GM19099 (cell line): ENCODE measurements around the gene CST3.
A peak's percentile ranks its signal among the peaks of the same experiment; 100 is the strongest.

Source experiments
- POLR2A ChIP-seq: IDR thresholded peaks from 3 replicates; pipeline ENCODE4 v1.6.1; 2011; ENCODE audit warnings: low read depth; ENCODE audit not compliant: insufficient read length; ENCODE audit errors: extremely low read depth

The CST3 gene

GRCh38 chr20:23637282-23638221 is at the start of gene CST3:
CST3 (minus strand) TSS chr20:23637955; CDS start chr20:23637862, 93 bp downstream.
- peak; percentile 78 for TF ChIP-seq POLR2A

GRCh38 chr20:23686046-23686750 is 48.4 kb upstream of the CST3 start:
- TF ChIP-seq POLR2A, result no peak

DNA sequence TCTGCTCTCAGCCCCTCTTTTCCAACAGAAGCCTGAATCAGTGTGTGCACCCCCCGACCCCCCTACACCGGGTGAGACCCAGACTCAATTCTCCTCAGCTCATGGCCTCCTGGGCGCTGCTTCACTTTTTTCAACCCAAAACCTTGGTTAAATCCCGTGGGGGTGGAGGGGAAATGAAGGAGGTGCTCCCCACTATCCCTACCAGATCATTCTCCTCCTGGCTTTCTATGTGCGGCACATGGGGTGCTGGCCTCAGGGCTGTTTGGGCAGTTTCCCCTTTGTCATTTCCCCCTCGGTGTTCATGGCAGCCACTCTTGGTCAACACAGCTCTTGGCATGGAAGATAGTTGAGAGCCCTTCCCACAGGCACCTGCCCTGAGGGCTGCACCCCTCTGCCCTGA is 46.5 kb upstream of the CST3 start:
- TF ChIP-seq POLR2A, result no peak

DNA sequence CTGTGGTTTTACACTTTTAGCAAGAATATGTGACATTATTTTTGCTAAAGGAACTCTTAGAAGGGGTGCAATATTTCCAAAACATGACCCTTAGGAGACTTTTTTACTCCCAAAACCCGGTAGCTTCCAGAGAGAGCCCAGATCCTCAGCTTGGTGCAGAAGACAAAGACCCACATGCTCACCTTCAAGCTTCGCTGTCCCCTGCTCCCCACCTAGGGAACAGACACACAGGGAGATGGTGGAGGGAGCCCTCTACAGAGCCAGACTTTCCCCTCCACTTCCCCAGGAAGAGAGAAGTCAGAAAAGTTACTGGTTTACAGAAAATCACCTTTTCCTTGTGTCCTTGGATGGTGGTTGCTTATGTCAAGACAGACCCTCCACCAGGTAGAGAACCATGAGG is 46.1 kb upstream of the CST3 start:
- TF ChIP-seq POLR2A, result no peak

- no peak for TF ChIP-seq POLR2A
These were observed 45.5 kb upstream of the CST3 start for GRCh38 chr20:23683281-23683680.

DNA sequence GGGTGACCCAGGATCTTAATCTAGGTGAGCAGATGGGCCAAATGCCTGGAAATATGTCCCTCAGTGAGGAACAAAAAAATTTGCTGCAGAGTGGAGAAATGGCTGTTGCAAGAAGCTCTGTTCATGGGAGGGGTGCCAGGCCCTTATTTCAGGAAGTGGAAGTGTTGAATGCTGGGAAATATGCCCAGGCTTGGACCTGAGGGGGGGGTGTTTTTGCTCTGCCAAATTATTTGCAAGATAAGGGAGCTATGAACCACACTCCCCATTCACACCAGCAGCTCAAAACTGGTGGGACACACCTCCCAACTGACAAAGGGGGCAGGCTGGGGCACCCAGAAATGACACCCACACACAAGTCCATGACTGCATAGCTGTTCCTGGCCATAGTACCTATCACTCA is 42.4 kb upstream of the CST3 start:
- TF ChIP-seq POLR2A, result no peak

- TF ChIP-seq POLR2A, result no peak
These were observed 41.7 kb upstream of the CST3 start for GRCh38 chr20:23679133-23680092.

GRCh38 chr20:23673209-23673608 is 35.5 kb upstream of the CST3 start:
- TF ChIP-seq POLR2A, result no peak

GRCh38 chr20:23672158-23672557 is 34.4 kb upstream of the CST3 start:
- TF ChIP-seq POLR2A, result no peak

- no peak for TF ChIP-seq POLR2A
These were observed 33.7 kb upstream of the CST3 start for GRCh38 chr20:23671479-23671878.

DNA sequence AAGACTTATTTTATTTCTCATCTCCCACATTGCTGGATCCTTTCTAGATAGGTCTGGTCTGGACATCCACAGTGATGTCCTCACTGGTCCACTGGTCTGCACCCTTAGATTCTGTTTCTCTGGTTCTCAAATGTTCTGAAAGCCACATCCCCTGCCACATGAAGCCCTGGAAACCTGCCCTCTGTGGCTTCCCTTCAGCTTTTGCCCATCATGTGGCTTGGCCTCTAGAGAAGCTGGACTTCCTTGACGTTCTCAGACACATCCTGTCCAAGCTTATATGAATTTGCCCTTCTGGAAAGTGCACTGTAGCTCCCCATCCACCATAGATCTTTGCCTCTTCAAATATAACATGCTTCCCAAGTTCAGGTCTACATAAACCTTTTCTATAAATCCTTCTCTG is 32.6 kb upstream of the CST3 start:
- TF ChIP-seq POLR2A, result no peak

DNA sequence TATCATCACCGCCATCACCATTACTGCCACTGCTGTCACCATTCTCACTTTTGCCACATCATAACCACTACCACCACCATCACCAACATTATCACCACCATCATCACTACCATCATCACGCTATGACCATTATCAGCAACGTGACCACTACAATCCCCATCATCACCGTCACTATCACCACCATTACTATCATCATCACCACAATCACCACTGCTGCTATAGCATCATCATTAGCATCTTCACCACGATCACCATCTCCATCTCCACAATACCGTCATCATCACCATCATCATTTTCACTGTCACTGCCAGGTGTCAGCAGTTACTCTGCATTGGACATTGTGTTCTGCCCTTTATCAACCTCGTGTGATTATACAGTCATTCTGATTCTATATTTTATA is 32.1 kb upstream of the CST3 start:
- no peak for TF ChIP-seq POLR2A

DNA sequence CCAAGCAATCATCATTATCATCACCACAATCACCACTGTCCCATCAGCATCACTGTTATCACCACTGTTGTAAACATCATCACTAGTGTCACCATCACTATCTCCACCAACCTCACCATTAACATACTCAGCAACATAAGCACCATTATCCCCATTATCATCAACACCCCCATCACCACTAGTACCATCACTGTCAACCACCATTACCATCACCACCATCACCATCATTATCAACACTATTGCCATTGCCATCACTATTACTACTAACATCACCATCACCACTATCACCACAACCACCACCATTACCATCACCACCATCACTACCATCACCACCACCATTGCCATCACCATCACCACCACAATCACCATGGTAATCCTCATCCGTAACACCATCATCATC is 31.6 kb upstream of the CST3 start:
- TF ChIP-seq POLR2A, result no peak

DNA sequence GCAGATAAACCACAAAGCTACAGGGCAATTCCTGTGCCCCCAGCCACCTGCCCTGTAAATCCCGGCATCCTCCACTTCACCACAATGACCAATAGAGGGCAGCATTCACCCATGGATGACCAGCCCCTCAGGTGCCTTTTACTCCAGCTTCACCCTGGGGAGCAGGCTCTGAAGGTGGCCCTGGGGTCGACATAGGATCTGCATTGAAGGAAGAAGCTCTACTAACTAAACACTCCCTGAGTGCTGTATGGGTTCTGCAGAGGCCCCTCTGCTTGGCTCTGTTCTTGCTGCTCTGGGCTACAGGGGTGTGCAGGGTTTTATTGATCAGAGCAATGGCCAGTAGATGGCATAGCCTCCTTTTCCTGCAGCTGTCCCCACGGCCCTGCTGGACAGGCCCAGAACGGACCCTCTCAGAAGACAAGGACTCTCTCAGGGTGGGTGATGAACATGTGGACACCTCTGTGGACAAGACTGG is 30.8 kb upstream of the CST3 start:
- no peak for TF ChIP-seq POLR2A

- TF ChIP-seq POLR2A, result no peak
These were observed 29.9 kb upstream of the CST3 start for GRCh38 chr20:23667666-23668065.
